Measurements from ENCODE around the gene ZNF564.
"Not testable (repeated sequence)": the region's sequence is repeated elsewhere in the genome, so short reads cannot be mapped to it uniquely, and the experiment has no call there.

ZNF564 gene
- 0.07 to 1.6 (median 0.67) reads per million in 17 experiments for total RNA-seq

DNA sequence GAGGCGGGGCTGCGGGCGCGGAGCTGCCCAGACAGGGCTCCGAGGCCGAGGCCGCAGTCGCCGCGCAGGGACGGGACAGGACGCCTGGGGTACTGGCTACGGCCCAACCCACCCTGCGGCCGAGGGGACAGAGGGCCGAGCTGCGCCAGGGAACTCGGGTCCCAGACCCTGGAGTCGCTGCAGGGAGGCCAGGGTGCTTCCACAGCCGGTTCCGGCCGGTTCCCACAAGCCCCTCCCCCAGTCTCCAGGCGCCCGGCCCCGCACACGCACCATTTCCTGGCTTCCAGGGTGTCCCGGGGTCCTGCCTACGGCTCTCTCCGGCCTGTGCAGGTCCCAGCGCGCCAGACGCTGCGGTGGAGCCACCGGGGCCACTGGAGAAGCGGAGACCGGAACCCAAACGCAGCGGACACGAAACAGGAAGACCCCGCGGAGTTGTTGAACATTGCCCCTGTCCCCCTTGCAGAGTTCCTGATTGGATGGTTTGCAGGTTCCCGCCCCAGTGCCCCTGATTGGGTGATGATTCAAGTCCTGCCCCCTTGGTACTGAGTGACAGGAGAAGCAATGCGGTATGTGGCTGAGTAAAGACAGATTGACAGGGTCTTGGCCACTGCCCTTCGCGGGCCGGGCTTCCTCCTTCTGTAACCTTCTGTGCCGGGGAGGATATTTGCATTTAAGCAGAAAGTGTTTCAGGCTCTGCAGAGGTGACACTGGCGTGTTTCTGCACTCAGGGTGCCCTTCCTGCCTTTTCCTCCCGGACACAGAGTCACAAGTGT lies at the start of gene ZNF564:
TSS of gene ZNF564 (minus strand) at position 423 of the 773 bp plus-strand sequence. CDS start at position 273, 150 bp downstream.
- peak; percentile 96 to 99 (median 97) for DNase-seq

DNA sequence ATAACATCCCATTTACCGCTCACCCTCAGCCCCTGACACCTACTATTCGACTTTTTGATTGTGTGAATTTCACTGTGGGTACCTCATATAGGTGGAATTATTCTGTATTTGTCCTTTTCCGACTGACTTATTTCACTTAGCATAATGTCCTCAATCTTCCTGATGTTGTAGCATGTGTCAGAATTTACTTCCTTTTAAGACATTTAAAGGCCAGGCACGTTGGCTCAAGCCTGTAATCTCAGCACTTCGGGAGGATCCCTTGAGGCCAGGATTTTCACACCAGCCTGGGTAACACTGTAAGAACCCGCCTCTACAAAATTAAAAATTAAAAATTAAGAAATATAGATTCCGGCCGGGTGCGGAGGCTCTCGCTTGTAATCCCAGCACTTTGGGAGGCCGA lies 46.3 kb upstream of the ZNF564 start:
- no peak for DNase-seq

DNA sequence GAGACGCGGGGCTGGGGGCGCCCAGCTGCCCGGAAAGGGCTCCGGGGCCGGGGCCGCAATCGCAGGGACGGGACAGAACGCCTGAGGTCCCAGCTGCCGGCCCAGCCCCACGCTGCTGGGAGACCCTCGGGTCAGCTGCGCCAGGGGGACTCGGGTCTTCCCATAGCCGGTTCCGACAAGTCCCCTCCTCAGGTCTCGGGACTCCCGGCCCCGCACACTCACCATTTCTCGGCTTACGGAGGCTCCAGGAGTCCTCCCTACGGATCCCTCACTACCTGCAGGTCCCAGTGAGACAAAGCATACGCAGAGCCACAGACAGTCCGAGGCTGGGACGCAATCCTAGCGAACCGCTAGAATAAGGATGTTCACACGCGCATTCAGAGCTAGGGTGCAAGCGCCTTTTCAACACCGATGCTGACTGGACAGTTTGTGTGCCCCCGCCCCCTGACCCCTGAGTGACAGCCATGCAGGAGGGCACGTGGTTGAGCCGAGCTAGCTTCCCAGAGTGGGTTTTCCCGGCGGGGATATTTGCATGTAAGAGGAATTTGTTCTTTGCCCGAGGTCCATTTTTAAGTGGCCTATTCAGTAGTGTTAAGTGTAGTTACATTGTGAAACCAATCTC lies 45.8 kb upstream of the ZNF564 start:
- DNase-seq = no peak

DNA sequence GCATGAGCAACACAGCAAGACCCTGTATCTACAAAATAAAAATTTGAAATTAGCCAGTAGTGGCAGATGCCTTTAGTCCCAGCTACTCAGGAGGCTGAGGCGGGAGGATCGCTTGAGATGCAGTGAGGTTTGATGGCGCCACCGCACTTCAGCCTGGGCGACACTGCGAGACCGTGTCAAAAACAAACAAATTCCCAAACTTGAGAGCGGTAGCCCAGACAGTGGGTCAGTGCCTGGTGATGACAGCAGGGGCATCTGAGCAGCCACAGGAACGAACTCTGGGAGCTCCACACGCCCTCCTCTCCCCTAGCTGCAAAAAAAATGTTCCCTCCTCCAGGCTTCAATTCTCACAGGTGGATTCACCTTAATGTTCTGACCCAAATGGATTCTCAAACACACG lies 45.2 kb upstream of the ZNF564 start:
- DNase-seq = no peak

DNA sequence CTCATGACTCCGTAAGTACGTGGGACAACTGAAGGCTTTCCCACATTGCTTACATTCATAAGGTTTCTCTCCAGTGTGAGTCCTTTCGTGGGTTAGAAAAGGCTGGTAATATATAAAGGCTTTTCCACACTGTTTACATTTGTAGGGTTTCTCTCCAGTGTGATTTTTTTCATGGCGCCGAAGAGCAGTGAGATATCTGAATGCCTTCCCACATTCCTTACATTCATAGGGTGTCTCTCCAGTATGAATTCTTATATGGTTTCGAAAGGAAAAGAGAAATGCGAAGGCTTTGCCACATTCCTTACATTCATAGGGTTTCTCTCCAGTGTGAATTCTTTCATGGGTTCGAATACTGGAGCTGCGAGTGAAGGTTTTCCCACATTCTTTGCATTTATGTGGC lies 29.8 kb upstream of the ZNF564 start:
- no peak for DNase-seq

DNA sequence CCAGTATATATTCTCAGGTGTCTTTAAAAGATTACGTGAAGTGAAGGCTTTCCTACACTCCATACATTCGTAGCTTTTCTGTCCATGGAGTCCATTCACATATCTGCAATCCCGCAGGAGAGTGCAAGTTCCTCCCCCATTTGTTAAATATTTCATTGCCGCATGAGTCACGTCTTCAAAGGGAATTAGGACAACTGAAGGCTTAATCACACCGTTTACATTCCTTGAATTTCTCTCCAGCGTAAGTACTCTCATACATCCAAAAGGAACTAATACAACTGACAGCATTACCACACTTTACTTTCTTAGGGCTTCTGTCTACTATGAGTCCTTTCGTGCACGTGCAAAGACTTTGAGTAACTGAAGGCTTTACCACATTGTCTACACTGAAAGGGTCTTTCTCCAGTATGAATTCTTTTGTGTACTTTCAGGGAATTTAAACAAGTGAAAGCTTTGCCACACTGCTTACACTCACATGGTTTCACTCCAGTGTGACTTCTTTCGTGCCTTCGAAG lies 29.0 kb upstream of the ZNF564 start:
- no peak for DNase-seq

DNA sequence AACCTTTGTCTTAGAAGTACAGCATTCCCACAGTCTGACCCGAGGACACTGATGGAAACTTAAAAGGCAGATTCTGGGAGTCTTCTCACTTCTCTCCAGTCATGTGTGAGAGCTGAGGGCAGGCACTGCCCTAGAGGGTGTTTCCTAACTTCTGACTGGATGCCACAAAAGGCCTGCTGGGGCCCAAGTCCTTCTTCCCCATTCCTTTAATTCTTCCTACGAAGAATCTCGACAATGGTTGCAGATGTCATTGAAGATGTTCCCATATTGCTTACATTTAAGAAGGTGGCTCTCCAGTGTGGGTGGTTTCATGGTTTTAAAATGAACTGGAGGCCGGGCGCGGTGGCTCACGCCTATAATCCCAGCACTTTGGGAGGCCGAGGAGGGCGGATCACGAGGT lies 27.4 kb upstream of the ZNF564 start:
- no peak for DNase-seq

DNA sequence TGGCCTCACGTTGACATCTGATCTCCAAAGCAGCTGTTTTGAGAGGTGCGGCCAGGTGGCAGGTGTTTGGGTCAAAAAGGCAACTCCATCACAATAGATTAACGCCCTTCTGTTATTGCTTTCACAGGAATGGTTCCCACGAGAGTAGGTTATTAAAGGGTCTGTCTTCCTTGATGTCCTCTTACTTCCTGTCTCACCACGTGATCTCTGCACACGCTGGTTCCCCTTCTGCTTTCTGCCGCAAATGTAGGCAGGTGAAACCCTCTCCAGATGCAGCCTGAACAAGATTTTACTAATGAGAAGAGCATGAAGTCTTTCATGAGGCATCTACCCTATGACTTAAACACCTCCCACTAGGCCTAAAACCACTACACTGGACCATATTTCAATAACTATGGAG lies 22.8 kb upstream of the ZNF564 start:
- peak in 2 of 4 experiments; percentile 7 to 15 for DNase-seq

DNA sequence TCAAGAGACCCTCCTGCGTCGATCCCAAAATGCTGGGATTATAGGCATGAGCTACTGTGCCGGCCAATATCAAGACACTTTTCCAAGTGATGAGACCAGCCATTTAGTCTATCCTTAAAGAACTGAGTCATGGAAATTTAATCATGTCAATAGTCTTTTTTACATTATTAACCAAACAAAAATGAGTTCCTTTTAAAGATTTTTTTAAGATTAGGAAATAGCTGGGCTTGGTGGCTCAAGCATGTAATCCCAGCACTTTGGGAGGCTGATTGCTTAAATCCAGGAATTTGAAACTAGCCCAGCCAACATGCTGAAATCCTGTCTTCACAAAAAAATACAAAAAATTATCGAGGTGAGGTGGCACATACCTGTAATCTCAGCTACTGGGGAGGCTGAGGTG lies 16.7 kb upstream of the ZNF564 start:
- no peak for DNase-seq

DNA sequence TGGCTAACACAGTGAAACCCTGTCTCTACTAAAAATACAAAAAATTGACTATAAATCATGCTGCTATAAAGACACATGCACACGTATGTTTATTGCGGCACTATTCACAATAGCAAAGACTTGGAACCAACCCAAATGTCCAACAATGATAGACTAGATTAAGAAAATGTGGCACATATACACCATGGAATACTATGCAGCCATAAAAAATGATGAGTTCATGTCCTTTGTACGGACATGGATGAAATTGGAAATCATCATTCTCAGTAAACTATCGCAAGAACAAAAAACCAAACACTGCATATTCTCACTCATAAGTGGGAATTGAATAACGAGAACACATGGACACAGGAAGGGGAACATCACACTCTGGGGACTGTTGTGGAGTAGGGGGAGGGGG lies 15.1 kb upstream of the ZNF564 start:
- not testable (repeated sequence) for DNase-seq

DNA sequence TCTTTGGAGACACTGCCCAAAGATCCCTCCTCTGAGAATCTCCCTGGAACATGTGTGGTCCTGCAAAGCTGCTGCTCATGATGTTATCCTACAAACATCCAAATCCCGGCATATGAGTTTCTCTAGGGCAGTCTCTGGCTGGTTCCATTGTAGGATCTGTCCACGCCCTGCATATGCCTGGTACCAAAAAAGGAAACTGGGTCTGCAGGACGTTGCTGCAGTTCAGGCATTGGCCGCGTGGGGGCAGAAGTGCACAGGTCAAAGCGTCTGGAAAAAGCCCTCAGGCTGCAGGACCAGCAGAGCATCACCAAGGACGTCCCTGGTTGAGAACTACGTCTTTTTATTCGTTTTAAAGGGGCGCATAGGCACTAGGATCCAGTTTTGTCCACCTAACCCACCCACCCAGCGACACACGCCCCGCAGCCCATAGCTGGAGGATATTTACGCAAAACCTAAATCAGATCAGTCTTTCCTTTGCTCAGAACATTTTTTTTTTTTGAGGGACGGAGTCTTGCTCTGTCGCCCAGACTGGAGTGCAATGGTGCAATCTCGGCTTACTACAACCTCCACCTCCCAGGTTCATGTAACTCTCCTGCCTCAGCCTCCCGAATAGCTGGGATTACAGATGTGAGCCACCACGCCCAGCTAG lies 12.9 kb upstream of the ZNF564 start:
- DNase-seq = peak; percentile 86 to 95 (median 92)

DNA sequence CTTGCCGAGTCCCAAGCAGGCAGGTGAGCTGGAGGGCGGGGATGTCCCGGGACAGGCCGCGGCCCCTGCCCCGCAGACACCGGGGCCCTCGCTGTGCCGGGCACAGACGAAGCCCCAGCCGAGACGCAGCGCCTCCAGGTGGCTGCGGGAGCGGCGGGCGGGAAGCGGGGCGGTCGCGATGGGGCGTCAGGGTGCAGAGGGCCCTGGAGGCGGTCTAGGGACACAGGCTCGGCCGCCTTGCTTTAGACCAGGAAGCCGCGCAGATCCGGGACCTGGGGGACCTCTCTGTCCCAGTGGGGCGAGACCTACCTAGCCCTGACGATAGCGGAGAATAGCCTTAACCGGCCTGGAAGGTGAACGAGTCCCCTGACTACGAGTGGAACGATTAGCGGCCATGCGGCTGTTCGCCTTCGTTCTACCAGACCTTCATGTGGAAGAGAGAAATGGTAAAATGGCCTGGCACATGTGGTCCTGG lies 4.2 kb upstream of the ZNF564 start:
- no peak for DNase-seq

DNA sequence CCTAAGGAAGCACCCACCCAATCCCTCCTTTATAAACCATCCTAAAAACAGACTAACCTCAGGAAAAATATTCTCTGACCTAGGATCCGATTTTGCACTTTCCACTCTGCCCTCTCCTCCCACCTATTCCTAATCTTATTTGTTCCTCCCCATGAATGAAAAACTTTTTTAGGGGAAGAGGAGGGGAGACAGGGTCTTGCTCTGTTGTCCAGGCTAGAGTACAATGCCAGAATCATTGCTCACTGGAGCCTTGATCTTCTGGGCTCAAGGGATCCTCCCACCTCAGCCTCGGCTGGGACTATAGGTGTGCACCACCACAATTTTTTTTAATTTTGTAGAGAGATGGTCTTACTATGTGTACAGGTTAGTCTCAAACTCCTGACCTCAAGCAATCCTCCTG lies 4.4 kb downstream of the ZNF564 start:
- DNase-seq = no peak

DNA sequence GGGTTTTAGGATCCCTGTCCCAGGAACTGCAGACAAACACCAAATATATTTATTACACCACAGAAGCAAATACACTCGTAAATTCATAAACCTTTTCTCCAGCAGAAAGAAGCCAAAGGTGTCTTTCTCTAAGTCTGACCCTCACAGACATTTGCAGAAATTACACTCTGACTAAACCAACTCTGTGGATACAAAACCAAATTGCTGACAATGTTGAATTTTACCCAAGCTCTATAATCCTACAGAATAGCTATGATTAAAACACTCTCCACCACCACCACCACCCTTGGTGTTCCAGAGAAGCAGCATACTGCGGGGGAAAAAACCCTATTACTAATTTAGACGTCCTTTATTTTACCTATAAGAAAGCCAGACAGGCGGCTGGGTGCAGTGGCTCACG lies 5.2 kb downstream of the ZNF564 start:
- DNase-seq = no peak

DNA sequence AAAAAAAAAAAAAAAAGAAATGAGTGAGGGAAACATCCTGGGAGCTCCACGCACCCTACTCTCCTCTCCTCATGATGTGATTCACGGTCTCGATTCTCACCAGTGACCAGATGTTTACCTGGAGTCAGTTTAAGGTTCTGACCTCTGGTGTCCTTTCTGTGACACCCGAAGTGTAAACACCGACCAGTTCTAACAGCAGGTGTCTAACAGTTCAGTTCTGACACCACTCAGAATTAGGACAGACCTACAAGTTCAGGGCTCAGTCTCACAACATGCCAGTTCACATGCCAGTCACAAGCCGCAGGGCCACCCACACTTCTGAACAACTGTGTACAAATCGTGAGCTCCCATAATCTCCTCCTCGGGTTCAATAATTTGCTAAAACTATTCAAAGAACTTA lies 6.0 kb downstream of the ZNF564 start:
- DNase-seq = no peak

DNA sequence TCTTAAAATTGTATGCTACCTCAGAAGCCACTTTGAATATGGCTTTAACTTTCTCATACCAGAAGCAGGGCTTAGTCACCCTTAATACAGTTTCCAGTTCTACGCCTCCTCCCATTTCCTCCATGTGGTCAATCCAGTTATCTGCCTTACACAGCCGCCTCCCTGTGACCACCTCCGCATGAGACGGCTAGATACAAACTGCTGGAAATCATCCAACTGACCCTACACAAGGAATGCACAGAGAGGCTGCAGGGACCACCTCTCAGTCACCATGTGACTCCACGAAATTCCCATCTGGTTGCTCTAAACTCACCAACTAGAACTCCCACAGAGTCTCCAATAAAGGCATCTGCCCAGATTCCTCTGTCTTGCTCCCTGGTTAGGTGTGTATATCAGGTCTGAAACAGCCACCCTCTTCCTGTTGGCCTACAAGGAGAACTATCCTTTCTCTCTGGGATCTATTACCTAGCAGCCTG lies 6.8 kb downstream of the ZNF564 start:
- peak; percentile 4 to 45 (median 32) for DNase-seq

DNA sequence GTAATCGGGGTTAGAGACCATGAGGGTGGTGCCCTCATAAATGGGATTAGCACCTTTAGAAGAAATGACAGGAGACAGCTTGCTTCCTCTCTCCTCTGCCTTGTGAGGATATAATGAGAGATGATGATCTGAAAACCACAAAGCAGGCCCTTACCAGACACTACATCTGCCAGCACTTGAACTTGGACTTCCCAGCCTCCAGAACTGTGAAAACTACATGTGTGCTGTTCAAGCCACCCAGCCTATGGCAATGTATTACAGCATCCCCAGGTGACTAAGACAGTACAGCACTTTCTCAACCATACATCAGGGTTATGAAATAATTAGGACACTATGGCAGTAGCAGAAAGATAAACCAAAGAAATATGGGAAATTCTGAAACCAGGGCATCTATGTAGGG lies 7.4 kb downstream of the ZNF564 start:
- DNase-seq = peak; percentile 5 to 46 (median 35)

DNA sequence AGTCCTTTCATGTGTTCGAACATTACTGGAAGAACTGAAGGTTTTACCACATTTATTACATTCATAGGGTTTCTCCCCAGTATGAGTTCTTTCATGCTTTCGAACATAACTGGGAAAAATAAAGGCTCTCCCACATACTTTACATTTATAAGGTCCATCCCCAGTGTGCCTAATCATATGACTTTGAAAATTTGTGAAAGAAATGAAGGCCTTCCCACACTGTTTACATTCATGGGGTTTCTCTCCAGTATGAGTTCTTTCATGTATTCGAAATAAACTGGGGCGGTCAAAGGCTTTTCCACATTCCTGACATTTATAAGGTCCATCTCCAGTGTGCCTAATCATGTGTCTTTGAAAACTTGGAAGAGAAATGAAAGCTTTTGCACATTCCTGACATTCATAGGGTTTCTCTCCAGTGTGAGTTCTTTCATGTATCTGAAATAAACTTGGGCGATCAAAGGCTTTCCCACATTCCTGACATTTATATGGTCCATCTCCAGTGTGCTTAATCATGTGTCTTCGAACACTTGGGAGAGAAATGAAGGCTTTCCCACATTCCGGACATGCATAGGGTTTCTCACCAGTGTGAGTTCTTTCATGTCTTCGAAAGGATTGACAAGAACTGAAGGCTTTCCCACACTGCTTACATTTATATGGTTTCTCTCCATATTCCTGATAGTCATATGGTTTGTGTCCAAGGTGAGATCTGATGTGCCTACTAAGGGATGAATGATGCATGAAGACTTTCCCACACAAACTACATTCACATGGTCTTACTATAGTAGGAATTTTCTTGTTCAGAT lies 24.0 kb downstream of the ZNF564 start:
- peak; percentile 15 to 45 (median 28) for DNase-seq

DNA sequence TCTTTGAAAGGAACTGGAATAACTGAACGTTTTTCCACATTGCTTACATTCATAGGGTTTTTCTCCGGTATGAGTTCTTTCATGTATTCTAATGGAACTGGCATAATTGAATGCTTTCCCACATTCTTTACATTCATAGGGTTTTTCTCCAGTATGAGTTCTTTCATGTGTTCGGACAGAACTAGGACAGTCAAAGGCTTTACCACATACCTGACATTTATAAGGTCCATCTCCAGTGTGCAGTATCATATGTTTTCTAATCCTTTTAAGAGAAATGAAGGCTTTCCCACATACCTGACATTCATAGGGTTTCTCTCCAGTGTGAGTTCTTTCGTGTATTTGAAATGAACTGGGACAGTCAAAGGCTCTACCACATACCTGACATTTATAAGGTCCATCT lies 24.7 kb downstream of the ZNF564 start:
- no peak for DNase-seq

DNA sequence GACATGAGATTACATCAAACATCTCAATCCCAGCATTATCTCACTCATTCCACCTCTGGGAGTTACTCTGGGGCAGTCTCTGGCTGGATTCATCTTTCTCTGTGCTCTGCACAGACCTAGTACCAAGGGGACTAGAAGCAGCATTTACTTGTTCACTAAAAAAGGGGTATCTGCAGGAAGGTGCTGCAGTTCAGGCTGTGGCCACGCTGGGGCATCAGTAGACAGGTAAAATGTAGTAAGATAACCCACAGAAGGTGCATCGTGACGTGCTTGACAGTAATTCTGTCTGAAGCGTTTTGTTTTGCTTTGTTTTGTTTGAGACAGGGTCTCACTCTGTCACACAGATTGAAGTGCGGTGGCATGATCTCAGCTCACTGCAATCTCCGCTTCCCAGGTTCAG lies 29.3 kb downstream of the ZNF564 start:
- no peak for DNase-seq

DNA sequence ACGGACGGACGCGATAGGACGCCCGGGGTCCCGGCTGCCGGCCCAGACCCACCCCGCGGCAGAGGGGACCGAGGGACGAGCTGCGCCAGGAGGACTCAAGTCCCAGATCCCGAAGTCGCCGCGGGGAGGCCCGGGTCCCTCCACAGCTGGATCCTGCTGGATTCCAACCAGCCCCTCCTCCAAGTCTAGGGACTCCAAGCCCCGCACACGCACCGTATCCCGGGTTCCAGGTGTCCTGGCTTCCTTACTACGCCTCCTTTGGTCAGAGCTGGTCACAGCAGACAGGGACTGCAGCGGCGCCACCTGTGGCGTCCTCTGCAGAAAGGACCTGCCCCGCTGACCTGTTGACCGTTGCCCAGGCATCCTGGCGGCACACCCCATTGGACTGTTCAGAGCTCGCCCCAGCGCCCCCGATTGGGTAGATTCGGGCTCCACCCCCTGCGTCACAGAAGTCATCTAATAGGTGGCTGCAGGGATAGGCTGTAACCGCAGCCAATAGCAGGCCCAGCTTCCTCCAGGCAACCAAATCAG lies 37.7 kb downstream of the ZNF564 start:
- DNase-seq = no peak

DNA sequence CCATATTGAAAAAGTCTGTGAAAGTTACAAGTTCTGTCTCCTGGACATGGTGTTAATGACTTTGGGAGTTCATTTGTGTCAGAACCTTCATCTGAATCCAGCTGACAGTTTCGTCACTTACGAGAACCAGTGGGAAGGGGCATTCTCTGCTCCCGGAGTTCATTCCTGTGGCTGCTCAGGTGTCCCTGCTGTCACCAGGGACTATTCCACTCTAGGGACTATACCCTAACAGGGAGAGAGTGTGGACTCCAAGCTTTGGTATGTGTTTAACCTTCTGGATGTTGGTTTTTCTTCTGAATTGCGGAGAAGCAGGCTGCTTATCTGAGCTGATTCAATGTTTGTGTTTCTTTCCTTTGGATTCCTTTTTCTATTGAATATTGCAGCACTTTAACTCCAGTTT lies 54.2 kb downstream of the ZNF564 start:
- no peak for DNase-seq
